CD4-positive, alpha-beta T cell treated with Interleukin-6 at 100 ng/mL for 8 hours (primary cell): Measurements from ENCODE around the gene RBBP8.

ENCODE experiments used
- DNase-seq: peaks from one replicate; pipeline ENCODE4 v3.0.0-alpha.2; 2020; ENCODE audit warnings: mixed read lengths, low spot score

Gene RBBP8

GRCh38 chr18:23063502-23063901 is 130.4 kb downstream of the RBBP8 start:
- no peak for DNase-seq

DNA sequence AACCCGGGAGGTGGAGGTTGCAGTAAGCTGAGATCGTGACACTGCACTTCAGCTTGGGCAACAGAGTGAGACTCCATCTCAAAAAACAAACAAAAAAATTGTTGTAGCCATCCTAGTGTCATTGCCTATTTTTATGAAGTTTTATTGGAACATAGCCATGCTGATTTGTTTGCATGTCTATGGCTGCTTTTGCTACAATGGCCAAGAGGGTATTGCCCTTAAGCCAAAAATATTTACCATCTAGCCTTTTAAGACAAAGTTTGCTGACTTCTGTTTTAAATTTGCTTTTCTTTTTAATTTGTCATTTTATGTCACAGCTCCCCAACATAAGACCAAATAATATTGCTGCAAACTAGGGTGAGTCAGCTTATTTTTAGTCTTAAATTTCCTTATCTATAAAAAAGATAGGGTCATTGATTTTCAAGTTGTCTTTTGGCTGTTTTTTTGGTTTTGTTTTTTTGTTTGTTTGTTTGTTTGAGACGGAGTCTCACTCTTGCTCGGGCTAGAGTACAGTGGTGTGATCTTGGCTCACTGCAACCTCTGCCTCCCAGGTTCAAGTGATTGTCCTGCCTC is 132.2 kb downstream of the RBBP8 start:
- DNase-seq: no peak

DNA sequence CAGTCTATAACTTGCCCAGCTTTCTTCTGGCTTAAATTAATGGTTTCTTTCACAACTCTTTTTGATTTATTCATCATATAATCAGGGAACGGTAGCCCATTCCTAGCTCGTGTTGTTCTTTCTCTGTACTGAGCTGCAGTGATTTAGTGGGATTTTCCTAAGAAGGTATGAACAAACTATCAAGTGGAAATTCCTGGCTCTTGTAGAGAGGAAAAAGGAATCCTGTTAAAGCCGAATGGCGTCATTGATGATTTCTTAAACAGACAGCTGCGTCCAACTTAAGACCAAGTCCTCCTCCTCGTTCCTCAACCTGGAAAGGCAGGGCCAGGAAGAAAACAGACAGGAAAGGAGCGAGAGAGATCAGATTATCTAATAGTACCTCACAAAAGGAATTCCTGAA is 132.9 kb downstream of the RBBP8 start:
- no peak for DNase-seq

- no peak for DNase-seq
These were observed 133.4 kb downstream of the RBBP8 start for GRCh38 chr18:23066504-23067039.

DNA sequence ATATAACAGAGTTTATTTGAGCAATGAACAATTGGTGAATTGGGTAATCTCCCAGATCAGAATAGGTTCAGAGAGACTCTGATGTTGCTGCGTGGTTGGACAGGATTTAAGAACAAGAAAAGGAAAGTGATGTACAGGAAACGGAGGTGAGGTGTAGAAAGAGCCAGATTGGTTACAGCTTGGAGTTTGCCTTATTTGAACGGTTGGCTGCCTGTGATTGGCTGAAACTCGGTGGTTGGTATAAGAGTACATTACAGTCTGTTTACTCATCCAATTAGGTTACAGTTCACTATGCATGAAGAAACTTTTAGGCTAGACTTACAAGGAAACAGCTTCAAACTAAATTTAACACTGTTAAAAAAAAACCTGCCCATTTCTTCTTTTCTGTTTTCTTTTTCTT is 134.1 kb downstream of the RBBP8 start:
- no peak for DNase-seq

- DNase-seq: no peak
These were observed 134.9 kb downstream of the RBBP8 start for GRCh38 chr18:23068011-23068410.

DNA sequence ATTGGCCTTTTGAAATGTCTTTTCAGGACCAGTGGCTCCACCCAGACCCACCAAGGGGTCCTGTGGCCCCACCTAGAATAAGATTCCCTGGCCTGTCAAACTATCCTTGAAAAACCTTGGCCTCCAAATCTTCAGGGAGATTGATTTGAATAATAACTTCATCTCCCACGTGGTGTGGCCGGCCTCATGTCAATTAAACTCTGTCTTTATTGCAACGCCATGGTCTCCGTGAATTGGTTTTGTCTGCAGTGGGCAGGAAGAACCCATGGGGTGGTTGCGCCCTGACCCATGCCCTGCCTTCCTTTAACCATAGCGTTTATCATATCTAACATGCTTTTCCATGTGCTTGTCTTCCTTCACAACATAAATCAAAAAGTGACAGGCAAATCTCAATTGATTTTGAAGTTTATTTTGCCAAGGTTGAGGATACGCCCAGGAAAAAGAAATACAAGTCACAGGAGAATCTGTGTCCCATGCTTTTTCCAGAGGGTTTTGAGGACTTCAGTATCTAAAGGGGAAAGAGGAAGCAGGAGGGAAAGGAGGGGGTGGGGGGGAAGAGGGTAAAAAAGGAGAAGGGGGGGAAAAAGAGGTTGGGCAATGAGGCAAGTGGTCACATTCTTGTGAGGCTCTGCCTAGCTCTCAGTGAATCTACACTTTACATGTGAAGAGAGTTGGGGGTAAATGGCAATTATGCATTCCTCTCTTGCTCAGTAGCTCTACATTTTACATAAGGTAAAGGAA is 135.6 kb downstream of the RBBP8 start:
- DNase-seq: no peak

GRCh38 chr18:23069481-23069880 is 136.4 kb downstream of the RBBP8 start:
- DNase-seq: peak; percentile 35

GRCh38 chr18:23069898-23070297 is 136.8 kb downstream of the RBBP8 start:
- no peak for DNase-seq

- peak; percentile 90 for DNase-seq
These were observed 138.2 kb downstream of the RBBP8 start for GRCh38 chr18:23071285-23071684.

- DNase-seq: no peak
These were observed 139.0 kb downstream of the RBBP8 start for GRCh38 chr18:23072079-23072478.

DNA sequence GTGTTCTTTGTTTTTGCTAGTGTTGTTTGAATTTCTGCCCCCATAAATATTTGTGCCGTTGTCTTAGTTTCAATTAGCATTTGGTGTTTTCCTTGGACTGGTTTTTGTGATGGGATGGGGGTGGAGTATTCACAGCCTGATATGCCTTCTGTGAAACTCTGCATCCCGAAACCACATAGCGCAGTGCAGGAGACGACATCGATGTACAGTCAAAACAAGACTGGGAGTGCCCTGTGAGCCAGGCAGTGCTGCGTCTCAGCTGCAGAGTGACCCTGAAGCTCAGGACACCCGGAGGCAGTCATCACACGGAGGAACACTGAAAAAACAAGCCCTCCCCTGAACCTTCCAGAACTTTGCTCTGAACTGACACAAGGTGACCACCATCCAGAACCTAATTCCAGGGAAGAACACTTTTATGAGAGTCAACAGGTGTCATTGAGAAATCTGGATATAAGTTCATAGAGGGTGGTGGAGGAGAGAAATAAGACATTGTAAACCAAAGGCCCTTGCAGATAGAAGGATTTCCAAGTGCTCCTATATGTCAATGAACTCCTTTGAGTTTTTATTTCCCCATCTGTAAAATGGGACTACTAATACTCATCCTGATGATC is 141.0 kb downstream of the RBBP8 start:
- no peak for DNase-seq
